ENCODE data around the gene MCF2L2. TPM values are rescaled to one million over a fixed set of nuclear protein-coding genes. Genes with fewer than 3 reads are reported as not detected.

MCF2L2 gene
- total RNA-seq, 4 donors from 2014 or later, result 0.59 to 4.1 (median 1.7) TPM

DNA sequence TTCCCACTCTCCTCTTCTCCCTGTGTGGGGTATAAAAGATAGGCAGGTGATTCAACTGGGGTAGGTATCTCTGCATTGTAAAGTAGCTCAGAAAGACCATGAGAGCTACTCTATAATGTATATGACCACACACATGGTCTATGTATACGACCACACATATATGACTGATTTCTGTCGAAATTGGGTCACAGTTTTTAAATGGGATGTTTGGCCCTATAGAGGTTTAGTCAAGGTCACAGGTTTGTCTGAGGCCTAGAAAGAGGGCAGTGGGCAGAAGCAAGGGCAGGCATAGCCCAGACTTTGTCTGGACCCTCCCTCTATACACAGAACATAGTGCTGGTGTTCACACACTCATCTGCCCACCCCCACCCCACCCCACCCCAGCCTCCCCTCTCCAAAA lies 270.3 kb downstream of the MCF2L2 start:
- Histone ChIP-seq H3K4me1 (no peaks in the 10 kb centered on the region), H3K27me3 (no peaks in the 10 kb centered on the region), H3K9me3 (no peaks in the 10 kb centered on the region), H3K27ac (no peak overlapping the region), H3K36me3 (no peaks in the 10 kb centered on the region), H3K4me3 (no peak overlapping the region)
- no peak for TF ChIP-seq POLR2A (IDR thresholded peaks at IDR 0.05)
- TF ChIP-seq, protein P1, sequence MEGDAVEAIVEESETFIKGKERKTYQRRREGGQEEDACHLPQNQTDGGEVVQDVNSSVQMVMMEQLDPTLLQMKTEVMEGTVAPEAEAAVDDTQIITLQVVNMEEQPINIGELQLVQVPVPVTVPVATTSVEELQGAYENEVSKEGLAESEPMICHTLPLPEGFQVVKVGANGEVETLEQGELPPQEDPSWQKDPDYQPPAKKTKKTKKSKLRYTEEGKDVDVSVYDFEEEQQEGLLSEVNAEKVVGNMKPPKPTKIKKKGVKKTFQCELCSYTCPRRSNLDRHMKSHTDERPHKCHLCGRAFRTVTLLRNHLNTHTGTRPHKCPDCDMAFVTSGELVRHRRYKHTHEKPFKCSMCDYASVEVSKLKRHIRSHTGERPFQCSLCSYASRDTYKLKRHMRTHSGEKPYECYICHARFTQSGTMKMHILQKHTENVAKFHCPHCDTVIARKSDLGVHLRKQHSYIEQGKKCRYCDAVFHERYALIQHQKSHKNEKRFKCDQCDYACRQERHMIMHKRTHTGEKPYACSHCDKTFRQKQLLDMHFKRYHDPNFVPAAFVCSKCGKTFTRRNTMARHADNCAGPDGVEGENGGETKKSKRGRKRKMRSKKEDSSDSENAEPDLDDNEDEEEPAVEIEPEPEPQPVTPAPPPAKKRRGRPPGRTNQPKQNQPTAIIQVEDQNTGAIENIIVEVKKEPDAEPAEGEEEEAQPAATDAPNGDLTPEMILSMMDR (IDR thresholded peaks at IDR 0.05), result no peak
- DNase-seq, result no peak
- intact Hi-C loops (cut with DNase I; ENCODE audit: low total_unique reads), result no loop called here

DNA sequence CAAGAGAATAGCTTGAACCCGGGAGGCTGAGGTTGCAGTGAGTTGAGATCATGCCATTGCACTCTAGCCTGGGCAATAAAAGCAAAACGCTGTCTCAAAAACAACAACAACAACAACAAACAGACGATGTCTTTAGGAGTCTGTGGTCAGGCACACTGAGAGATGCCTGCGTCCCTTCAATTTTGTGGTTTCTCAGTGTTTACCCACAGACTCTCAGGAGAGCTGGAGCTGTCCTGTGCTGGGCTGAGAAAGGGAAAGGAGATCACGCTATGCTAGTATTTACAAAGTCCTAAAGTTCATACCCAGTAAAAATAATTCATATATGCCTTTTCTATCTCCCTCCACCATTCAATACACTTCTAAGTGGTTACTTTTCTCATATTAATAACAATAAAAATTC lies 272.2 kb downstream of the MCF2L2 start:
- Histone ChIP-seq H3K27me3 (no peaks in the 10 kb centered on the region), H3K27ac (no peak overlapping the region), H3K4me1 (no peaks in the 10 kb centered on the region), H3K4me3 (no peak overlapping the region), H3K36me3 (no peaks in the 10 kb centered on the region), H3K9me3 (no peaks in the 10 kb centered on the region)
- DNase-seq, result no peak
- no peak for TF ChIP-seq POLR2A (IDR thresholded peaks at IDR 0.05)
- TF ChIP-seq, protein P1 (IDR thresholded peaks at IDR 0.05), result no peak
- intact Hi-C loops (cut with DNase I; ENCODE audit: low total_unique reads), result no loop called here

DNA sequence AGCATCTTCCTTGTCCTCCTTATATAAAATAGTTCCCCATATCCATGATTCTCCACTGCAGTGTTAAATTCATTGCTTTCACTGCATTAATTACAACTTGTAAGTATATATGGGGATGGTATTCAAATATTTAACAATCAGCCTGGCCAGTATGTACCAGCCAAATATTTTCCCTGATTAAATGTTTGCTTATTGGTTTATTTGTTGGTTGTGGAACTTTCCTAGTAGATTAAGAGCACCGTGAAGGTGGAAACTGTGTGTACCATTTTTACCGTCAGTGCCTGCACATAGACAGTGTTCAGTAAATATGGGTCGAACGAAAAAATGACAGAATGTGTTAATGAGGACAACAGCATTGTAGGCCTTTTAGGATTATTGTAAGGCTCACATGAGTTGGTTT lies 272.9 kb downstream of the MCF2L2 start:
- intact Hi-C loops (cut with DNase I; ENCODE audit: low total_unique reads), result no loop called here
- H3K27ac ChIP-seq, result no peak overlapping the region
- H3K36me3 ChIP-seq, result no peaks in the 10 kb centered on the region
- H3K27me3 ChIP-seq, result no peaks in the 10 kb centered on the region
- TF ChIP-seq, protein P1 (IDR thresholded peaks at IDR 0.05), result no peak
- no peak for TF ChIP-seq POLR2A (IDR thresholded peaks at IDR 0.05)
- H3K4me3 ChIP-seq, result no peak overlapping the region
- H3K4me1 ChIP-seq, result no peaks in the 10 kb centered on the region
- no peak for DNase-seq
- no peaks in the 10 kb centered on the region for H3K9me3 ChIP-seq

DNA sequence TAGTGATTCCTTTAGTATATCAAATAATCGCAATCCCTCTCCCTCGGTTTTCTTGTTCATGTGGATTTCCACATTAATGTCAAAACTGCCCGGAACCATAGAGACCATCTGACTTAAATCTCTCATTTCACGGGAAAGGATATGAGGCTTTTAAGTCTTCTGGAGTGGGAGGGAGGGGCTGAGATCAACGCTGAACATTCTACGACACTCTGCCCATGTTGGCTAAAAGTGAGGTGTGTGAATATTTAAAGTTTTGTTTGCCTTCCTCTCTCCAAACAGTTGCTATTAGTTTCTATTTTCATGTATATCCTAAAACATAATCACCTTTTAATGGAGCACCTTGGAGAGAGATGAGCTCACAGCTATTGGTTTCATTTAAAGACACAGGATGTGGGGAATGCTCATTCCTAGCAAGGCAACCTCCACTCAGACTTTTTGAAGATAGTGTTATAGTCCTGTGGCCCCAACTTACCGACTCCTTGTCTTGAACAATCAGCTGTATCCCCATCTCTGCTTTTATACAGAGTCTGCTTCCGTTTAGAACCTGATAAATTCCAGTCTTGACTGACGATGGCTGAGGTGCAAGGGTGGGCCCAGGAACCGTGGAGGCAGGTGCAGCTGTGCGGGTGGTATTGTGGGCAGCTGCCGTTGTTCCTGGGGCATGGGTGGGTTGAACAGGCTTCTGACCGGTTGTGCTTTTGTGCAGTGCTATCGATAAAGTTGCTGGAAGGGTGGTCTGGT lies 275.0 kb downstream of the MCF2L2 start:
- intact Hi-C loops (cut with DNase I; ENCODE audit: low total_unique reads), result no loop called here
- Histone ChIP-seq H3K27ac (no peak overlapping the region), H3K27me3 (no peaks in the 10 kb centered on the region), H3K4me3 (no peak overlapping the region), H3K9me3 (no peaks in the 10 kb centered on the region), H3K4me1 (no peaks in the 10 kb centered on the region), H3K36me3 (no peaks in the 10 kb centered on the region)
- TF ChIP-seq POLR2A (IDR thresholded peaks at IDR 0.05), result no peak
- TF ChIP-seq, protein P1 (IDR thresholded peaks at IDR 0.05), result no peak
- DNase-seq, result no peak

DNA sequence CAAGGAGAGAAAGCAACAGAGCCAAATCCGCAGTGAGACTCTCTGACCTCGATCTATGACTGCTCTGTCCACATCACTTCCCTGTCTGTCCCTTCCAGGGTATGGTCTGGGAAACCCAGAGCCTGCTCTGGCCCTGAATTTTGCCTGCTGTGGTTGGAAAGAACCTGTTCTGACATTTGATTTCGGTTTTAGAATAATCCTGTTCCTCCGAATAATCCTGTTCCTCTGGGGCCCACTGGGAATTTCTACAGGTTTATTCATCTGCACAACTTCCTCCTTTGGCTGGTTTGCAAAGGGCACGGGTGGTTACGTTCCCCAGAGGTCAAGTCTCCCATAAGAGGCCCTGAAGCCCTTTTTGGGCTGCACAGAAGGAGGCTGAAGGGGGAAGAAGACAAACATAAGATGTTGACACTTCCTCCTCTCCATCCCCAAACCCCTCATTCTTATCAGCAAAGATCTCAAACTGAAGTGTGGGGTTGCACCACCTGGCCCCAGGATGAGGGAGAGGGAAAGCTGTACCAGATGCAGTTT lies 276.5 kb downstream of the MCF2L2 start:
- H3K27ac ChIP-seq, result no peak overlapping the region
- no peak for DNase-seq
- intact Hi-C loops (cut with DNase I; ENCODE audit: low total_unique reads), result no loop called here
- no peaks in the 10 kb centered on the region for H3K27me3 ChIP-seq
- H3K4me1 ChIP-seq, result no peaks in the 10 kb centered on the region
- no peaks in the 10 kb centered on the region for H3K9me3 ChIP-seq
- H3K4me3 ChIP-seq, result no peak overlapping the region
- no peaks in the 10 kb centered on the region for H3K36me3 ChIP-seq
- TF ChIP-seq POLR2A (IDR thresholded peaks at IDR 0.05), result no peak
- TF ChIP-seq, protein P1 (IDR thresholded peaks at IDR 0.05), result no peak

All from uterus (tissue), 4 donors.